HG03354 (cell line): Measurements from ENCODE around the gene VPS37C.
"Not testable (repeated sequence)": the region's sequence is repeated elsewhere in the genome, so short reads cannot be mapped to it uniquely, and the experiment has no call there.

ENCODE experiments used
- ATAC-seq: cut with Tn5 transposase; IDR thresholded peaks from one replicate; pipeline ENCODE4 v1.9.1; 2021; ENCODE audit warnings: mild to moderate bottlenecking; ENCODE audit not compliant: unreplicated experiment, poor library complexity, severe bottlenecking

Gene VPS37C

GRCh38 chr11:61180205-61180604 is 19.0 kb upstream of the VPS37C start:
- not testable (repeated sequence) for ATAC-seq

GRCh38 chr11:61176446-61176845 is 15.2 kb upstream of the VPS37C start:
- no peak for ATAC-seq

- ATAC-seq = no peak
Measured at GRCh38 chr11:61174949-61175348, 13.7 kb upstream of the VPS37C start.

GRCh38 chr11:61174273-61174672 is 13.0 kb upstream of the VPS37C start:
- ATAC-seq = no peak

- ATAC-seq = no peak
Measured at GRCh38 chr11:61173456-61173855, 12.2 kb upstream of the VPS37C start.

- no peak for ATAC-seq
Measured at GRCh38 chr11:61172888-61173287, 11.7 kb upstream of the VPS37C start.

- ATAC-seq = no peak
Measured at GRCh38 chr11:61172356-61172755, 11.1 kb upstream of the VPS37C start.

GRCh38 chr11:61171907-61172306 is 10.7 kb upstream of the VPS37C start:
- no peak for ATAC-seq

- ATAC-seq = no peak
Measured at GRCh38 chr11:61170566-61170965, 9.3 kb upstream of the VPS37C start.

GRCh38 chr11:61168800-61169199 is 7.6 kb upstream of the VPS37C start:
- ATAC-seq = no peak

GRCh38 chr11:61168042-61168688 is 6.9 kb upstream of the VPS37C start:
- ATAC-seq = no peak

- not testable (repeated sequence) for ATAC-seq
Measured at GRCh38 chr11:61166331-61166730, 5.1 kb upstream of the VPS37C start.

GRCh38 chr11:61165785-61166184 is 4.6 kb upstream of the VPS37C start:
- ATAC-seq = not testable (repeated sequence)

GRCh38 chr11:61164606-61165424 is 3.6 kb upstream of the VPS37C start:
- ATAC-seq = no peak

GRCh38 chr11:61163714-61164605 is 2.7 kb upstream of the VPS37C start:
- no peak for ATAC-seq

GRCh38 chr11:61163021-61163420 is 1.8 kb upstream of the VPS37C start:
- no peak for ATAC-seq

GRCh38 chr11:61162092-61162941 is 1.1 kb upstream of the VPS37C start:
- no peak for ATAC-seq

GRCh38 chr11:61160487-61161189 is 588 bp downstream of the VPS37C start:
- ATAC-seq = no peak
